ENCODE measurements around the gene PDZD2. TPM values are rescaled to one million over a fixed set of nuclear protein-coding genes. Genes with fewer than 3 reads are reported as not detected.

PDZD2 gene
- total RNA-seq, 1 donor: 0.36 TPM

- no peaks in the 10 kb centered on the region for H3K79me2 ChIP-seq (ENCODE audit: insufficient read depth, low read length)
- no peaks in the 10 kb centered on the region for H3K36me3 ChIP-seq (ENCODE audit: insufficient read depth, low read length)
- no peak overlapping the region for H3K4me3 ChIP-seq (ENCODE audit: insufficient read depth, low read length)
- no peaks in the 10 kb centered on the region for H3K9me3 ChIP-seq (ENCODE audit: low read depth, low read length)
- no peak for TF ChIP-seq CTCF (IDR thresholded peaks at IDR 0.05; ENCODE audit: extremely low read depth, low read depth, low read length)
- H2AFZ ChIP-seq (ENCODE audit: low read length): no peak overlapping the region
- H4K20me1 ChIP-seq (ENCODE audit: insufficient read depth, low read length): no peaks in the 10 kb centered on the region
- H3K4me2 ChIP-seq (ENCODE audit: insufficient read depth, low read length): no peak overlapping the region
- no peak for DNase-seq (ENCODE audit: insufficient read length, low spot score, missing footprints)
- no peak overlapping the region for H3K27ac ChIP-seq (ENCODE audit: low read depth, low read length)
- no peaks in the 10 kb centered on the region for H3K27me3 ChIP-seq (ENCODE audit: insufficient read depth, low read length)
- H3K4me1 ChIP-seq (ENCODE audit: insufficient read depth, low read length): no peaks in the 10 kb centered on the region
Observed at GRCh38 chr5:31776976-31777651, 138.2 kb downstream of the PDZD2 start.

- Histone ChIP-seq H4K20me1 (ENCODE audit: insufficient read depth, low read length) (no peaks in the 10 kb centered on the region), H3K27me3 (ENCODE audit: insufficient read depth, low read length) (no peaks in the 10 kb centered on the region), H3K9me3 (ENCODE audit: low read depth, low read length) (no peaks in the 10 kb centered on the region), H3K27ac (ENCODE audit: low read depth, low read length) (no peak overlapping the region), H2AFZ (ENCODE audit: low read length) (no peak overlapping the region), H3K79me2 (ENCODE audit: insufficient read depth, low read length) (no peaks in the 10 kb centered on the region), H3K4me1 (ENCODE audit: insufficient read depth, low read length) (no peaks in the 10 kb centered on the region), H3K36me3 (ENCODE audit: insufficient read depth, low read length) (no peaks in the 10 kb centered on the region), H3K4me2 (ENCODE audit: insufficient read depth, low read length) (no peak overlapping the region), H3K4me3 (ENCODE audit: insufficient read depth, low read length) (no peak overlapping the region)
- TF ChIP-seq CTCF (IDR thresholded peaks at IDR 0.05; ENCODE audit: extremely low read depth, low read depth, low read length): no peak
- no peak for DNase-seq (ENCODE audit: insufficient read length, low spot score, missing footprints)
Observed at GRCh38 chr5:31781772-31782171, 142.8 kb downstream of the PDZD2 start.

GRCh38 chr5:31783086-31783645, 144.2 kb downstream of the PDZD2 start:
- no peaks in the 10 kb centered on the region for H3K36me3 ChIP-seq (ENCODE audit: insufficient read depth, low read length)
- no peak for TF ChIP-seq CTCF (IDR thresholded peaks at IDR 0.05; ENCODE audit: extremely low read depth, low read depth, low read length)
- no peaks in the 10 kb centered on the region for H3K4me1 ChIP-seq (ENCODE audit: insufficient read depth, low read length)
- H4K20me1 ChIP-seq (ENCODE audit: insufficient read depth, low read length): no peaks in the 10 kb centered on the region
- no peaks in the 10 kb centered on the region for H3K9me3 ChIP-seq (ENCODE audit: low read depth, low read length)
- no peak overlapping the region for H3K4me2 ChIP-seq (ENCODE audit: insufficient read depth, low read length)
- no peak overlapping the region for H3K27ac ChIP-seq (ENCODE audit: low read depth, low read length)
- no peak overlapping the region for H2AFZ ChIP-seq (ENCODE audit: low read length)
- H3K4me3 ChIP-seq (ENCODE audit: insufficient read depth, low read length): no peak overlapping the region
- no peaks in the 10 kb centered on the region for H3K79me2 ChIP-seq (ENCODE audit: insufficient read depth, low read length)
- no peak for DNase-seq (ENCODE audit: insufficient read length, low spot score, missing footprints)
- H3K27me3 ChIP-seq (ENCODE audit: insufficient read depth, low read length): no peaks in the 10 kb centered on the region

- TF ChIP-seq CTCF (IDR thresholded peaks at IDR 0.05; ENCODE audit: extremely low read depth, low read depth, low read length): no peak
- H2AFZ ChIP-seq (ENCODE audit: low read length): no peak overlapping the region
Observed at GRCh38 chr5:31783731-31784130, 144.8 kb downstream of the PDZD2 start.

More at GRCh38 chr5:31783731-31784130, 144.8 kb downstream of the PDZD2 start:
- Histone ChIP-seq H3K27ac (ENCODE audit: low read depth, low read length) (no peak overlapping the region), H3K79me2 (ENCODE audit: insufficient read depth, low read length) (no peaks in the 10 kb centered on the region), H3K4me2 (ENCODE audit: insufficient read depth, low read length) (no peak overlapping the region), H3K9me3 (ENCODE audit: low read depth, low read length) (no peaks in the 10 kb centered on the region), H3K36me3 (ENCODE audit: insufficient read depth, low read length) (no peaks in the 10 kb centered on the region), H4K20me1 (ENCODE audit: insufficient read depth, low read length) (no peaks in the 10 kb centered on the region), H3K4me1 (ENCODE audit: insufficient read depth, low read length) (no peaks in the 10 kb centered on the region), H3K27me3 (ENCODE audit: insufficient read depth, low read length) (no peaks in the 10 kb centered on the region), H3K4me3 (ENCODE audit: insufficient read depth, low read length) (no peak overlapping the region)
- DNase-seq (ENCODE audit: insufficient read length, low spot score, missing footprints): no peak
